Measurements from ENCODE around the gene AVPR2.

Gene AVPR2

DNA sequence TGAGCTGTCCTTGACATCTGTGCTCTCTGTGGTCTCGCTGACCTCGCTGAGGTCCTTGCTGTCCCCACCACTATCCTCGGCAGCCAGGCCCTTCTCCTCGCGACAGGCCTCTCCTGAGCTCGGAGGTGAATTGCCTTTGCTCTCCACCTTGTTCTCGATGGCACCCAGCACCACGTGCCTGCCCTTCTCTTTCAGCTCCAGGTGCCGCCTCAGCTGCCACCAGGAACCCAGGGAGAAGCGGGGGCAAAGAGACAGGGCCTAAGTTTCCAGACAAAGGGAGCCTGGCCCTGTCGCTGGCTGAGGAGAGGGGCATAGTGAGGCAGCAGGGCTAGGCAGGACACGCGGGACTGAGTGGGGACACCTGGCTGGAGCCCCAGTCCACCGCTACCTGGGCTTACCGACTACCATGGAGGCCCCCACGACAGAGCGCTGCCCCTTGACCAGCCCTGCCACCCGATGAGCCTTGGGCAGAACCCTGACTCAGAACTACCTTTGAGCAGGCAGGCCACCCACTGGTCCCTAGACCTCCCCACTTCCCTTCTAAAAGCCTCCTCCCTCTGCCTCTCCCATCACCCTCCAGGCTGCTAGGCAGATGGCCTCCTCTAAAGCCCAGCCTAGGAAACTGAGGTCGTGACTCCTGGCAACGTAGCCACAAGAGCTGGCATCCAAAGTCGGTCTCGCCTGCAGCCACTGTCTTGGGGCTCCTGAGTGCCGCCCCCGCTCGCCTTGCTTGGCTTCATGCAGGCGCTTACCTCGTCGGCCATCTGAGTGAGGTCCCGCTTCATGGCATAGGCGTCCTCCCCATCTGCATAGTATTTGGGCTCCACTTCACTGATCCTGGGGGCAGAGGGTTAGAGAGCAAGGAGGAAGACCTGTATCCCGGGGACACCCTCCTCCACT lies 25.8 kb downstream of the AVPR2 start:
- in situ Hi-C loops (cut with MboI; ENCODE audit: low sequenced_read_pairs) = no loop called here

DNA sequence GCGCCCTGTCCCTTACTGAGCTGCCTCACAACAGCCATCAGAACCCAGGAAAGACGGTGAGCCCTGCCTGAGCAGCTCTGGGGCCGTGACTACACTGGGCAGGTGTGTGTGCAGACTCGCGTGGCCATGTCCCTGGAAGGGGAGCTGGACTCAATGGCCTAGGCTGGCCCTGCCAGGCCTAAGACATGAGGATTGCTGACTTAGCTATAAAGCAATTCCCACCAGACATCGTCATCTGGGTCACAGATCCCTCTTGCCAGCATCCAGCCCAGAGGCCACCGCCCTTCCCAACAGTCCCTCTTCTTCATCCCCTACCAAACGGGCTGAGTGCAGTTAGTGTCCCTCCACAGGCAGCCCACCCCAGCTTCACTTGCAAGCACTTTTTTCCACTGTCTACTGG lies 26.7 kb downstream of the AVPR2 start:
- in situ Hi-C loops (cut with MboI; ENCODE audit: low sequenced_read_pairs) = no loop called here

DNA sequence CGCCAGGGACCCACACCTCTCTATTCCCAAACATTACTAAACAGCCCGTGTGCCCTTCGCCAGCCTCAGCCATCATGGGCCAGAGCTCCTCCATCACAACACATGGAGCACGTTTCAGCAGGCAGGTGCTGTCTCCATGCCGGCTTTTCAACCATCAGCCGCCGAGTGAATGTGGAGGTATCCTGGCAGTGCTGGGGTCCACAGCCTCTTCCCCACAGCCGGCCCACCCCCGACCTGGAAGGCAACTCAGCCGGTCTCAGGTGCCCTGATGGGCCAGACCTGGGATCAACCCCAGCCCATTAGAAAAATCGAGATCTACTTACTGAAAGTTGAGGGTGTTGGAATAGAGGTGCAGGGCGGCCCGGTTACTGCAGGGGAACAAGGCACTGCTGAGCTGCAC lies 27.3 kb downstream of the AVPR2 start:
- in situ Hi-C loops (cut with MboI; ENCODE audit: low sequenced_read_pairs) = no loop called here

DNA sequence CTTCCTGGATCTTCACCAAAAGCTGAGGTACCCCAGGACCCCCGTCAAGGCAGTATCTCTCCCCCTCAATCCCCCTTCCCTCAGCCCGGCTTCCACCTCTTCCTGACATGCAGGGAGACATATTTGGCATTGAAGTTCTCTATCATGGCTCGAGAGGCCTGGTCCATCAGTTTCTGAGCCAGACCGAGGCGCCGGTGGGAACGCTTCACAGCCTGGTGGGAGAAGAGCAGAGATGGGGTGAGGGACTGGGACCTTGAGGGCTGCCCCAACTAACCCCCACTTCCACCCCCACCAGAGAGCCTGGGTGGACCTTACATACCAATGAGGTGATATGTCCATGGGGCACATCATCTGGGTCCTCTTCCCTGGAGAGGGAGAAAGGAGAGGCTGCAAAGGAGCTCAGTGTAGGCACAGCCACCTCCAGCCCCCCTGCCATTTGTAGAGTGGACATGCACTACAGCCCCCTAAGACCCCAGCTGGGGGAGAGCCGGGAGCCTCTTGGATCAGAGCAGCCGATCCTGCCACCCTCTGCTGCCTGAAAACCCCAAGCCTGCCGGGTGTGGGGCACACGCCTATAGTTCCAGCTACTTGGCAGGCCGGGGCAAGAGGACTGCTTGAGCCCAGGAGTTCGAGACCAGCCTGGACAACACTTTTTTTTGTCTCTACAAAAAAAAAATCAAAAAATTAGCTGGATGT lies 27.9 kb downstream of the AVPR2 start:
- in situ Hi-C loops (cut with MboI; ENCODE audit: low sequenced_read_pairs) = no loop called here

DNA sequence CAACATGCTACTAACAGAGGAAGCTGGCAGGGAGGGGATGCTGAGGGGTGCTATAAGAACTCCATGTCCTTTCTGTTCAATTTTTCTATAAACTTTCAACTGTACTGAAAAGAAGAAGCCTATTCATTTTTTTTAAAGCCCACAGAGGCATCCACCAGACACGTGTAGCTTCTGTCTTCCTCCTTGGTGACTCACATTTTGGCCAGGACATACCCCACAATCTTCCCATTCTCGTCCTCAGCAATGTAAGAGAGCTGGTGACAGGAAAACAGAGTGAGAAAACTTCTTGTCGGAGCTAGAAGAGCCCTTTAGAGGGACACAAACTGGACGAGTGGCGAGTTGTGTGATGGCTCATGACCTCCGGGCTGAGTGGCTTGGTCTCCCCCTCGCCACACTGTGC lies 29.3 kb downstream of the AVPR2 start:
- in situ Hi-C loops (cut with MboI; ENCODE audit: low sequenced_read_pairs) = no loop called here

DNA sequence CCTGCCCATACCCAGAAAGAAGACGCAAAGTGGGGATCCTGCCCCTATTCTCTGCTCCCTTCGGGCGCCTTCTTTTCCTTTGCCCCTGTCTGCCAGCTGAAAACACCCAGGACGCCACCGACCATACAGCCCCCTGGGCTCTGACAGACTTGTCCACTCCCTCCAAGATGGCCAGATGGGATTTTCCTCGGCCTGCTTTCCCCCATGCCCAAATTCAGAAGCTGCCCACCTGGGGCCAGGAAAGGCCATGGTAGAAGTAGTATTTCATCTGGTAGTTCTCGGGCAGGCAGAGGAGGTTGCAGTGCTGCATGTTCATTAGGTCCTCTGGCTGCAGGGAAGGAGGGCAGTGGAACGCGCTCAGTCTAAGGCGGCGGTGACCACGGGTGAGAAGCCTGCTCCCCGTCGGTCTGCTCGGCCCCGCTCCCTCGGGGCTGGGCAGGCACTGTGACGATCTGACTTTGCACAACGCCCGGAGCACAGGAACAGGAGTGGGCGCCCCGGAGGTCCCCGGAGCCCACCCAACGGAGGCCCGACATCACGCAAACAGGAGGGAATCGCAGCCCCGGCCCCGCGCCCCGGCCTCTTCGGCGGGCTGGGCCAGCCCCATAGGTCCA lies 29.8 kb downstream of the AVPR2 start:
- in situ Hi-C loops (cut with MboI; ENCODE audit: low sequenced_read_pairs) = no loop called here

DNA sequence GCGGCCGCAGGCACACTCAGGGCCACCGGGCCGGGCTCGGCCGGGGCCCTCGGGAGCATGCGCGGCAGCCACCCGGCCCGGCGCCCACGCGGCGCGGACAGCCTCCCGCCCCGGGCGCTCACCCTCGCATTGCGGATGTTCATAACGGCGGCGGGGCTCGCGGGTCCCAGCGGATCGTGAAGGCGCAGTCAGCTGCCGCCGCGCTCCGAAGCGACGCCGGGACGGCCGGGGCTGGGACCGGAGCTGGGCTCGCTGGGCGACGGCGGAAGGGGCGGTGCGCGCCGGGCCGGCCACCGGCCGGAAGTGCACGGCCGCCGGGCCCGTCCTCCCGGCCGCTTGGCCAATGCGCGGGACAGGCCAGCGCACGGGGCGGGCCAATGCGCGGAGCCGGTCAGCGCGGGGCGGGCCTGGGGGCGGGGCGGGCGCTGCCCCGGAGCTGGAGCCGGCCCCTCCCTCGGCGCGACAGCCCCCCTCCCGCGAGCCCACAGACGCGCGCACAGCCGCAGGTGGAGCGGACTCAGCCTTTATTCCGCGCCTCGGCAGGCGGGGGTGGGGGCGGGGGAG lies 30.4 kb downstream of the AVPR2 start, which contains the start of gene NAA10:
Gene NAA10 (minus strand): TSS at position 276 of the 564 bp plus-strand sequence. CDS start 133 bp downstream, at position 143.
- in situ Hi-C loops (cut with MboI; ENCODE audit: low sequenced_read_pairs) = no loop called here

DNA sequence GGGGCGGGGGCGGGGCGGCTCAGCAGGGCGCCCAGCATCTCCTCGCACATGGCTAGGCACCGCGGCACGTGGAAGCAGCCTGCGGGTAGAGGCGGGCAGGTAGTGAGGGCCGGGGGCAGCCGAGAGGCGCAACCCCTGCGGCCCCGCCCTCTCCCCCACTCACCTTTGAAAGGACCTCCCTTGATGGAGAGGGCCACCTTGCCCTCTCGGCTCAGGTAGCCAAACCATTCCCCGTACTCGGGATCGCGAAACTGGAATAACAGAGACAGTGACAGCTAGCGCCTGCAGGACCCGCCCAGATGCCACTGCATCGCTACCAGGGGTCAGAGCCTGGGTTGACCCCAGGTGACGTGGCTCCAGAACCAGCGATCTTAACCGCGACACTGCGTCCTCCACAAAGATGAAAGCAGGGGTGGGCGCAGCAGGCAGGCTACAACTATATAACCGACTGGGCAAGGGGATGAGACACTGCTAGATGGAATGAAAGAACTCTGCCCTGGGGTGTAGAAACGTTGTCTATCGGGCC lies 30.9 kb downstream of the AVPR2 start:
- in situ Hi-C loops (cut with MboI; ENCODE audit: low sequenced_read_pairs) = no loop called here

DNA sequence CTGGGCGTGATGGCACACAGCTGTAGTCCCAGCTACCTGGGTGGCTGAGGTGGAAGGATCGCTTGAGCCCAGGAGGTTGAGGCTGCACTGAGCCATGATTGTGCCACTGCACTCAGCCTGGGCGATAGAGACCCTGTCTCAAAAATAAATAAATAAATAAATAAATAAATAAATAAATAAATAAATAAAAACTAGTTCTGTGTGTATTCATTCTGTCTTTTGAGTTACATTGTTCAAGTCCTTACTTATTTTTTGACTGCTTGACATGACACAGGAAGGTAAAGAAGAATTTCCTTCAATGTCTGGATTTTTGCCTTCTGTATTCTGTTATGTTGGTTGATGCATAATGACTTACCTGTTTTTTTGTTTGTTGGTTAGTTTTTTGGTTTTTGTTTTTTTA lies 32.6 kb downstream of the AVPR2 start:
- in situ Hi-C loops (cut with MboI; ENCODE audit: low sequenced_read_pairs) = no loop called here

DNA sequence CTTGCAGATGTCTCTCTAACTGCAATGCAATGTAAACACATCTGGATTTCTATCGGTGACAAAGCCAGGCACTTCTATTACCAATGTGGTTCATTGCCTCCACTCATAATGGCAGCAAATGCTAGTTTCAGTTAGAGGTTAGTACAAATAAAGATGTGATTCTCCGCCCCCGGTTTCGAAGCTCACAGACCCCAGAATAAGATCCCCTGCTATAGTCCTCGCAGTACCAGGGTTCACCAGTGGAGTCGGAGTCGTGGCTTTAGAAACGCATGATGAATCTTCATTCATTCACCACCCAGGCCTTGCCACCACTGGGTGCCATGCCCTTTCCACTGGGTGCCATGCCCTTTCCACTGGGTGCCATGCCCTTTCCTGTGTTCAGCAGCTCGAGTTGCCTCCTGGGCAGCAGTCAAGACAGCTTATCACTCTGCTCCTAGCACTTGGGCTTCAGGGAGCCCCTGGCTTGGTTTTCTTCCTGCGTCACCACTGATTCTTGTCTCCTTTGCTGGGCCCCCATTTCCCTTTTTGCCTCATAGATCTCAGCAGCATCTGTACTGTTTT lies 33.8 kb downstream of the AVPR2 start:
- in situ Hi-C loops (cut with MboI; ENCODE audit: low sequenced_read_pairs) = no loop called here

DNA sequence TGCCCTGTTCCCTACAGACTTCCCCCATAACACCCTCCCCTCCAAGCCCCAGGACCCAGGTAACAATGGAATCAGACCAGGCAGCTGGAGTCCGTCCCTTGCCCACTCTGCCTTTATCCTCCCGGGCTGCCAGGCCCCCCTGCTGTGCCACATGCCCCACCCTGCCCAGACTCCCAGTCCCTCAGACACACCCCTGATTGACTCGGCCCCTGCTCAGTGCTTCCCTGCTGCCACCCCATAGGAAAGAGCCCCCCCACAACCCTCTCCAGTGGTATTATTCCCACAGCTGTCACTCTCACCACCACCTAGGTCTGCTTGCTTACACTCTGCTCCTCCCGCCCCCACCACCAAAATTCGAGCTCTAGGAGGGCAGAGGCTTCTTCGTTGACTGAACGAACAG lies 35.1 kb downstream of the AVPR2 start:
- in situ Hi-C loops (cut with MboI; ENCODE audit: low sequenced_read_pairs) = no loop called here

DNA sequence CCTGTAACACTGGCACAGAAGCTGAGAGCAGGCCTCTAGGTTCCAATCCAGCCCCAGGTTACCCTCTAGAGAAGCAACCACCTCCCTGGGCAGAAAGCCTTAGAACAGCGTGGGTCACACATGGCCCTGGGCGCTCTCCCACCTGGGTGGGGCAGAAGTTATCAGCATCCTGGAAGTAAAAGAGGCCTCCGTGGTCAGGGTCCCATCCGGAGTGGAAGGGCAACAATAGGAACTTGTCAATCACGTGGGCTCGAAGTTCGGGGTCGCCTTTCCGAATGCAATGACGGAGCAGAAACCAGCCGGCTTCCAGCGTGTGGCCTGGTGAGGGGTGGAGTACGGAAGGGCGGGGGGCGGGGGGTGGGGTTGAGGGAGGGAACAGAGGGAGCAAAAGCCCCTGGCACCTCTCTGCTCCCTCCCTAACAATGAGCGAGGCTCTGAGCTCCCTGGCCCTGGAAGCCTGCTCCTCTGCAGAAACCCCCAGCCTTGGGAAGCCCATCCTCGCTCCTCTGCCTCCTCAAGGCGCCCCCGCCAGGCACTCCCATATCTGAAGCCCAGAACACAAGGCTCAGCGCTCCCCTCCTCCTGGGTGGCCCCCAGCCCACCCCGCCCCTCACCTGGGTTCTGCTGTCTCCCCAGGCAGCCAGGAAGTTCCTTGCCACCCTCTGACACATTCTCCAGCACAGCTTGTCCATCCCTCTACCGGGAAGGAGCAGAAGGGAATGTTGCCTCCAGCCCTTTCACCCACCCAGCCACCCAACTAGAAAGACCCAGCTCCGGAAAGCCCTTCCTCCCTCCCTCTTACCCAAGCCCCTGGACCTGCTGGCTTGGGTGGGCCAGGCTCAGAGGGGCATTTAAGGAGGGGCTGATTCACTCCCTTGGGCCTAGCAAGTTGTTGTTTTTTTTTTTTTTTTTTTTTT lies 37.1 kb downstream of the AVPR2 start:
- in situ Hi-C loops (cut with MboI; ENCODE audit: low sequenced_read_pairs) = no loop called here

DNA sequence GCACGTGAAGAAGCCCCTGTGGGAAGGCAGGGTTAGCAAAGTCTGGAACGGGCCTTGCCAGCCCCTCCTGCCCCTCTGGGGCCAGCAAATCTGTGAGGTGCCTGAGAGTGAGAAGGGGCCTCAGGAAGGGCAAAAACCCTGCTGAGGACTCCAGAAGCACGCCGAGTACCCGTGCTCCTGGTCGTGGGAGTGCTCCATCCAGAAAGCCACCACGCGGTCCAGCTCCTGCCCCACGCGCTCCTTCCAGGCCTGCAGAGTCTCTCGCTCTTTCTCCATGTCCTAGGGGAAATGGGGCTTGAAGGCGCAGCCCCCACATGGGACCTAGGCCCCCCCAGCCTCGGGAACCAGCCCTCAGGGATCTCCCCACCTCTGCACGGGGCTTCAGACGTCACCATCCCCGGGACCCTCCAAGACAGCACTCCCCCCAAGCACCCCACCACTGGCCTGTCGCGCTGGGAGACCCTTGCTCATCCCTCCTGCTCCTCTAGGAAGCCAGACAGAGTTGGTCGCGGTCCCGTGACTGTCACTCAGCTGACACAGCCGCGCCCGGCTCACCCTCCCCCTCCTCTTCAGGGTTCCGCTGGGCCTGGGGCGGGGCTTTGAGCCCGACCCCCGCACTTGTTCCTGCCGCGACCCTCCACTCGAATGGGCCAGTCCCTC lies 39.8 kb downstream of the AVPR2 start, which contains the start of gene RENBP:
Gene RENBP (minus strand): TSS at position 504 of the 660 bp plus-strand sequence. CDS start 33 bp downstream, at position 471.
- in situ Hi-C loops (cut with MboI; ENCODE audit: low sequenced_read_pairs) = no loop called here

DNA sequence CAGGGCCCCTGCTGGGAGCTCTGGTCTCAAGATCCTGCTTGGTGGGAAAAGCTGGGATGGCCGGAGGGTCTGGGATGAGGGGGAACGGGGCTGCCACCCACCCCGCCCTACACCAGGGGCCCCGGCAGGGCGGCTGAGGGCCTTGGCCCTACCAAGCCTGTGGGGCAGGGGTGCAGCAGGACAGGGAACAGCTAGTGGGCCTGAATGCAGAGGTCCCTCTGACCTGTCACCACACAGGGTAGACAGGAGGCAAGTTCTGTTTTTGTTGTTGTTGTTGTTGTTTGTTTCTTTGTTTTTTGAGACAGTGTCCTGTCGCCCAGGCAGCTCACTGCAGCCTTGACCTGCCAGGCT lies 40.3 kb downstream of the AVPR2 start:
- in situ Hi-C loops (cut with MboI; ENCODE audit: low sequenced_read_pairs) = no loop called here

DNA sequence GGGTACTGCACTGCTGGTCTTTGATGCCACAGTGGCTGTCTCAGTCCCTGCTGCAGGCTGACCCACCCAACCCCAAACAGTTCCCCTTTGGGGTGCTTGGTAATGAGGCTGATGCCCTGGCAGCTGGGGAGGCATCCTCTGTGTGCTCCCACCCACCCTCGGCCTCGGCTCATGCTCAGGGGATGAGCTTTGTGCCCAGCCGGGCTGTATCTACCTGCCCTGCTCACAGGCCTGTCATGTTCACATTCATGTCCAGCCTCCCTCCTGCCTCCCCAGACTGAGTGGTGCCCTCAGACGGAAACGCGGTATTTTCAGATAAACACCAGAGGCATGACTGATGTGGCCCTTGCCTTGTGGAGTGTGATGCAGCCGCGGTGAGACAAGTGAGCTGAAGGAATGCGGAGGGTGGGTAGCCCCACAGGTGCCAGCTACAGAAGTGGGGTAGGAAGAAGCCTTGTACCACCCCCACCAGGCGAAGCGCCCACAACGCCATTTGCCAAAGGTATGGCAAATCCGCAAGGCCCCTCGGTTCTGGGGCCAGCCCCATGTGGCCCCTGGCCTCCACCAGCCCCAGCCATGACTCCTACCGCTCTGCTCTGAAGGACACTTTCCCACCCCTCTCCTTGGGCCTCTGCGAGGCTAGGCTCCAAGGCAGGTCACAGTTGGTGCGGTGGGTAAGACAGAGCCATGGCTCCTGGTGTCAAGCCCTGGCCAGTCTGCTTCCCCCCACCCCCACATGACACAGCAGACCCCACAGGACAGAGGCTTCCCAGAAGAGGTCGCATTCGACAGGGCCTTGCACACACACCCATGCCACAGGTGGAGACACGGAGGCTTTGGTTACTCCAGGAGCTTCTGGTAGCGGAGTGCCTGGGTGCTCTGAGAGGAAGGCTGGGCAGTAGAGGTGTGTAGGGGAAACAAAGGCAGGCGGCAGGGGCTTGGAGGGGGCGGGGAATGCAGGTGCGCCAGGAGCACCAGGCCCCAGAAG lies 41.8 kb downstream of the AVPR2 start:
- in situ Hi-C loops (cut with MboI; ENCODE audit: low sequenced_read_pairs) = no loop called here

DNA sequence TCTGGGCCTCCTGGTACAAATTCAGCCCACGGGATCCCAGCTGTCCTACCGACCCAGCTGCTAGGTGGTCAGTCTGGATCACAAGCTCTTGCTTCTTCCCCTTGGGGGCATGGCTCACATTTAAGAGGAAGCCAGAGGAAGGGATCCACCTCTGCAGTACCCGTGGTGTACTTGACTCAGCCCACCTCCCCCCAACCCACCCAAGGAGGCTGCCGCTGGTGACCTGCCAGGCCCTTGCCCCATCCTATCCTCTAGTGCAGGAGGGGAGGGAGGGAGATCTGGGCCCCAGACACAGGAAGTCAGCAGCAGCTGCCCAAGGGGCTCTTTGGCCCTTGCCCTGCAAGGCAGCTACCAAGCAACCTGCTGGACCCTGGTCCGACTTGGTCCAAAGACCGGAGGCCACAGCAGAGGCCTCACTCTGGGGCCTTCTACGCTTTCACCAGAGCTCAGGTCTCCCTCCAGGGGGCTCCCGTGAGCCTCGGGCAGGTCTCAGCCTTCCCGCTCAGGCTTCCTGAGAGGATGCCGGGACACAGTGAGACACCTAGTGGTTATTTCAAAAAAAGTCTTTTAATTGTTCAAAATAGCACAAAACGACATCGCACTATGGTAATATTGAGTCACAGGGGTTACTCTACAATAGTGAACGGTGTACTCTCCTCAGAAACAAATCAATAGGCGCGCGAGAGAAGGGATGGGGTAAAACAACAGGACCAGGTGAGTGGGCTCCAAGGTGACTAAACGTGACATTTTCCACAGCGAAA lies 42.7 kb downstream of the AVPR2 start:
- in situ Hi-C loops (cut with MboI; ENCODE audit: low sequenced_read_pairs) = no loop called here

DNA sequence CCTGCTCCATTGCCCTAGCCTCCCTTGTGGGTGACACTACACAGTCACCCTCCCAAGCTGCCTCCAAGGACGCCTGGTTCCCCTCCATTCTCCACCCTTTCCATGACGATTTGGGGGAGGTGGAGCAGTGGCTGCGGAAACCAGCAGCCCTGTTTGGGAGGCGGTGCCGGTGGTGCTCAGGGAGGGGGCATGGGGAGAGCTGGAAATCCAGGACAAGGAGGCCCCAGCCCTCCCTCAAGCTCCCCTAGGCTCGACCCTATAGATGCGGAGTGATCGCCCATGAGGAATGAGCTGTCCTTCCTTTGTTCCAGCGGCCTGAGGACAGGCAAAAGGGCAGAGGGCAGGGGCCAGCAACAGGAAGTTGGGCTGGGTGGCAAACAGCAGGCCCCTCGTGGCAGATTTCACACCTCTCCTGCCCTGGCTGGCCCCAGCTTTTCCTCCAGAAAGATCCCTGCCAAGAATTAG lies 43.6 kb downstream of the AVPR2 start:
- in situ Hi-C loops (cut with MboI; ENCODE audit: low sequenced_read_pairs) = no loop called here

Data from hTERT RPE-1 (cell line).